Measurements from ENCODE around the gene CD200R1L. TPM values are rescaled to one million over a fixed set of nuclear protein-coding genes. Genes with fewer than 3 reads are reported as not detected.

CD200R1L gene
- total RNA-seq, 1 experiment from 2014 or later: not detected

GRCh38 chr3:112803467-112803866 is 43.2 kb downstream of the CD200R1L start:
- Histone ChIP-seq H3K9ac (ENCODE audit: extremely low read depth, insufficient read length, low read length) (no peak overlapping the region), H3K56ac (ENCODE audit: insufficient read length, low read depth, low read length) (no peak overlapping the region), H3K79me2 (ENCODE audit: insufficient read depth, low read length) (no peaks in the 10 kb centered on the region), H2AFZ (ENCODE audit: low read length) (no peak overlapping the region), H2BK5ac (ENCODE audit: insufficient read length, low read length) (no peak overlapping the region), H3T11ph (ENCODE audit: low read length) (no peak overlapping the region), H2BK120ac (ENCODE audit: low read depth, low read length, poor library complexity, severe bottlenecking) (no peak overlapping the region), H3K4ac (ENCODE audit: low read depth, low read length) (no peak overlapping the region), H3K9me3 (ENCODE audit: control insufficient read depth, low read depth, low read length) (no peaks in the 10 kb centered on the region), H3K79me1 (ENCODE audit: insufficient read depth, low read depth, low read length, poor library complexity, severe bottlenecking) (no peaks in the 10 kb centered on the region), H3K4me2 (ENCODE audit: insufficient read depth, insufficient read length, low read length) (no peak overlapping the region), H2BK15ac (ENCODE audit: low read depth, low read length) (no peak overlapping the region), H3K14ac (ENCODE audit: insufficient read depth, low read length) (no peak overlapping the region), H2AK5ac (ENCODE audit: insufficient read length, low read length) (no peak overlapping the region), H4K5ac (ENCODE audit: insufficient read length, low read depth, low read length) (no peak overlapping the region), H3K4me1 (ENCODE audit: insufficient read depth, low read length) (no peaks in the 10 kb centered on the region), H3K27me3 (ENCODE audit: insufficient read depth, low read length) (no peaks in the 10 kb centered on the region; the same call in 1 of the 2 replicates), H3K18ac (ENCODE audit: insufficient read length, low read depth, low read length) (no peak overlapping the region), H3K27ac (ENCODE audit: insufficient read length, low read depth, low read length) (no peak overlapping the region), H4K91ac (ENCODE audit: insufficient read length, low read depth, low read length) (no peak overlapping the region), H4K8ac (replicated peaks; ENCODE audit: insufficient read length, low read depth, low read length) (no peak overlapping the region), H3K23ac (ENCODE audit: insufficient read length, low read depth, low read length) (no peak overlapping the region), H3K23me2 (ENCODE audit: insufficient read length, low read depth, low read length, poor library complexity, severe bottlenecking) (no peaks in the 10 kb centered on the region), H4K20me1 (ENCODE audit: control insufficient read depth, insufficient read depth, insufficient read length) (no peaks in the 10 kb centered on the region), H2BK20ac (ENCODE audit: low read depth, low read length, poor library complexity, severe bottlenecking) (no peak overlapping the region), H2BK12ac (ENCODE audit: insufficient read length, low read depth, low read length) (no peak overlapping the region)
- peaks cover 0 to 3% of the 10 kb centered on the region in 2 experiments; a peak in 1 of 4 replicates for H3K4me1 Mint-ChIP-seq
- H3K36me3 Mint-ChIP-seq (ENCODE audit: insufficient read depth in 1 of 3, low read depth in 3 of 3): no peaks in the 10 kb centered on the region; a peak in 1 of 7 replicates
- H3K27ac Mint-ChIP-seq: no peak overlapping the region
- H3K9me3 Mint-ChIP-seq: no peaks in the 10 kb centered on the region
- no peak for TF ChIP-seq CTCF (conservative IDR thresholded peaks at IDR 0.05)
- no peaks in the 10 kb centered on the region for H3K27me3 Mint-ChIP-seq (ENCODE audit: low read depth)
- no peak overlapping the region for H3K4me3 Mint-ChIP-seq
- DNase-seq: no peak
- no CpG with 5 or more reads among the region's 2 CpGs for WGBS (ENCODE audit: extremely low coverage, insufficient read length, low lambda C conversion rate)
